MV-4-11 (cell line): ENCODE results near the gene ANAPC1.
"Not testable (repeated sequence)": the region's sequence is repeated elsewhere in the genome, so short reads cannot be mapped to it uniquely, and the experiment has no call there.

Experiments
- DNase-seq: peaks from one replicate; lab custom pipeline; 2025; lab: John Stamatoyannopoulos, UW

The ANAPC1 gene

GRCh38 chr2:111903930-111904439 lies 20.0 kb upstream of the ANAPC1 start:
- no peak for DNase-seq

GRCh38 chr2:111903516-111903915 lies 19.5 kb upstream of the ANAPC1 start:
- no peak for DNase-seq

- DNase-seq, result peak; percentile 44
These were observed 16.9 kb upstream of the ANAPC1 start for GRCh38 chr2:111900859-111901258.

GRCh38 chr2:111898703-111899514 lies 14.9 kb upstream of the ANAPC1 start:
- DNase-seq, result no peak

GRCh38 chr2:111897924-111898702 lies 14.1 kb upstream of the ANAPC1 start, which contains the start of gene MERTK:
MERTK (plus strand) TSS chr2:111898607; CDS start chr2:111898736, 129 bp downstream.
- DNase-seq, result no peak

- DNase-seq, result no peak
These were observed 13.6 kb upstream of the ANAPC1 start for GRCh38 chr2:111897630-111897923.

- no peak for DNase-seq
These were observed 12.6 kb upstream of the ANAPC1 start for GRCh38 chr2:111896576-111896975.

- peak; percentile 40 for DNase-seq
These were observed 12.0 kb upstream of the ANAPC1 start for GRCh38 chr2:111896024-111896423.

- no peak for DNase-seq
These were observed 585 bp upstream of the ANAPC1 start for GRCh38 chr2:111884592-111884964.

- not testable (repeated sequence) for DNase-seq
These were observed 11.2 kb downstream of the ANAPC1 start for GRCh38 chr2:111872806-111873205.

GRCh38 chr2:111865124-111865523 lies 18.9 kb downstream of the ANAPC1 start:
- DNase-seq, result not testable (repeated sequence)

GRCh38 chr2:111860005-111860404 lies 24.0 kb downstream of the ANAPC1 start:
- not testable (repeated sequence) for DNase-seq

- DNase-seq, result not testable (repeated sequence)
These were observed 31.4 kb downstream of the ANAPC1 start for GRCh38 chr2:111852544-111852943.

GRCh38 chr2:111850646-111851045 lies 33.3 kb downstream of the ANAPC1 start:
- not testable (repeated sequence) for DNase-seq

- not testable (repeated sequence) for DNase-seq
These were observed 44.2 kb downstream of the ANAPC1 start for GRCh38 chr2:111839625-111840282.

- not testable (repeated sequence) for DNase-seq
These were observed 45.0 kb downstream of the ANAPC1 start for GRCh38 chr2:111838992-111839391.

- DNase-seq, result not testable (repeated sequence)
These were observed 49.8 kb downstream of the ANAPC1 start for GRCh38 chr2:111834221-111834620.

GRCh38 chr2:111830479-111830878 lies 53.5 kb downstream of the ANAPC1 start:
- DNase-seq, result not testable (repeated sequence)

- DNase-seq, result not testable (repeated sequence)
These were observed 55.7 kb downstream of the ANAPC1 start for GRCh38 chr2:111828217-111828766.

GRCh38 chr2:111812970-111813622 lies 70.9 kb downstream of the ANAPC1 start:
- not testable (repeated sequence) for DNase-seq

GRCh38 chr2:111790633-111791032 lies 93.4 kb downstream of the ANAPC1 start:
- DNase-seq, result not testable (repeated sequence)
